ENCODE measurements around the gene DRG2.

- TF ChIP-seq CTCF (IDR thresholded peaks at IDR 0.05 in 2 of 3, conservative IDR thresholded peaks at IDR 0.05 in 1 of 3; ENCODE audit: control insufficient read depth in 2 of 3, extremely low read depth in 1 of 3, insufficient read depth in 1 of 3, low read depth in 3 of 3, low read length in 3 of 3), result no peak
- TF ChIP-seq POLR2AphosphoS5 (IDR thresholded peaks at IDR 0.05; ENCODE audit: low read length), result no peak
- TF ChIP-seq USF2 (IDR thresholded peaks at IDR 0.05; ENCODE audit: borderline replicate concordance, low read depth, low read length), result no peak
- no peak for TF ChIP-seq JUND (IDR thresholded peaks at IDR 0.05; ENCODE audit: low read depth, low read length)
- TF ChIP-seq SIN3A (IDR thresholded peaks at IDR 0.05; ENCODE audit: low read depth, low read length), result no peak
- no peak for TF ChIP-seq RB1 (IDR thresholded peaks at IDR 0.05; ENCODE audit: borderline replicate concordance)
Measured at GRCh38 chr17:18105027-18105426, 17.3 kb downstream of the DRG2 start.
